Measurements from ENCODE around the gene AP1G2.

DNA sequence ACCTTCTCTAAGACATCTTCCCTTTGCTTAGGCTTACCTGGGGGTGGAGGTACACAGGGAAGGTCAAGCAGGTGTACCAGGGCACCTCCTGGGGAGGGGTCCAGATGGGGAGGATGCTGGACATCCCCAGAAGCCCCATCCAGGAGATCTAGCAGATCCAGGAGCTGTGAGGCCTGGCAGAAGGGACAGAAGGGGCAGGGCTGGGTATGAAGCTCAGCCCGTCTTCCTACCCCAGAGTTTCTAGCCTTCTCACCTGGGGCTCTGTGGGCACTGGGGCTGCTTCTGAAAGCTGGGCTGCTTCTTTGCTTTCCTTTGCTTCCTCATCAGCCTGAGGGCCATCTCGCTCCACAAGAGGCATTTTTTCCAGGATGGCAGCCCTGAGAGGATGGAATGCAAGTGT, 6.3 kb downstream of the AP1G2 start:
- TF ChIP-seq CTCF (conservative IDR thresholded peaks at IDR 0.05; ENCODE audit: low read depth, low read length) (no peak), EZH2 (IDR thresholded peaks at IDR 0.05; ENCODE audit: low read length, unreplicated experiment) (no peak)

All from PC-3 (cell line).